ENCODE measurements around the gene CDR2. TPM values are rescaled to one million over a fixed set of nuclear protein-coding genes. Genes with fewer than 3 reads are reported as not detected.

The CDR2 gene
- polyA plus RNA-seq, 3 donors, result 4.8 to 18.9 (median 14.6) TPM

DNA sequence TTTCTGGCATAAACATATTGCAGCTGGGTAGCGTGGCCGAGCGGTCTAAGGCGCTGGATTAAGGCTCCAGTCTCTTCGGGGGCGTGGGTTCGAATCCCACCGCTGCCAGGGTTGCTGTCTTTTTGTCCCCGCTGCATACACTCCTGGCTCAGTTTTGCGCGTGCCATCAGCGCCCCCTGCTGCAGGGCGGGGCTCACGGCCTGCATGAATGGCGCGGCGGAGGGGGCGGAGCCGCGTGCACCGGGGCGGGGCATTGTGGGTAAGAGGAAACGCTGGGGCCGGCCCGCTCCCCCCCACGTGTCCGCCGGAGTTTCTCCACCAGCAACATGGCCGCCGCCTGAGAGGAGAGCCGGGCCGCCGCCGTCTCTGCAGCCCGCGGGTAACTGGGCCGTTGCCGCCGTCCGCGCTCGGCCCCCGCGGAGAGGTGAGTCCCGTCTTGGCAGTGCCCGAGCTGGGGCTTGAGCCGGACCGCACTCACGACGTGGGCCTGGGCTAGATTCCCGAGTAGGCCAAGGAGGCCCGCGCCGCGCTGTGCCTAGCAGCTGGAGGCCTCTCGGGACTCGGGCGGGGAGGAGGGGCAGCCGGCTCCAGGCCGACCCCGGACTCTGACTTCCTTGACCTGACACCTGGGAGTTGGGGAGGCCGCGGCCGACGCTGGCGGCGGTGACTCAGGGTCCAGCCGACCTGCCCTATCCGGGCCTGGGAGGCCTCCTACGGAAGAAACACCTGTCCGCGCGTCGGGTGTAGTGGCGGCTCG lies 77.1 kb downstream of the CDR2 start, which contains the start of gene POLR3E:
POLR3E (plus strand) TSS at position 296 of the 757 bp plus-strand sequence. CDS start 5,560 bp downstream, outside the sequence.
- peak within 1 kb of the TSS; percentile 71 for H3K27ac ChIP-seq (ENCODE audit: low read depth, low read length)
- 0 to 1% (median 0%) methylated on average over 49 to 76 of the region's 76 CpGs for WGBS, 3 donors

DNA sequence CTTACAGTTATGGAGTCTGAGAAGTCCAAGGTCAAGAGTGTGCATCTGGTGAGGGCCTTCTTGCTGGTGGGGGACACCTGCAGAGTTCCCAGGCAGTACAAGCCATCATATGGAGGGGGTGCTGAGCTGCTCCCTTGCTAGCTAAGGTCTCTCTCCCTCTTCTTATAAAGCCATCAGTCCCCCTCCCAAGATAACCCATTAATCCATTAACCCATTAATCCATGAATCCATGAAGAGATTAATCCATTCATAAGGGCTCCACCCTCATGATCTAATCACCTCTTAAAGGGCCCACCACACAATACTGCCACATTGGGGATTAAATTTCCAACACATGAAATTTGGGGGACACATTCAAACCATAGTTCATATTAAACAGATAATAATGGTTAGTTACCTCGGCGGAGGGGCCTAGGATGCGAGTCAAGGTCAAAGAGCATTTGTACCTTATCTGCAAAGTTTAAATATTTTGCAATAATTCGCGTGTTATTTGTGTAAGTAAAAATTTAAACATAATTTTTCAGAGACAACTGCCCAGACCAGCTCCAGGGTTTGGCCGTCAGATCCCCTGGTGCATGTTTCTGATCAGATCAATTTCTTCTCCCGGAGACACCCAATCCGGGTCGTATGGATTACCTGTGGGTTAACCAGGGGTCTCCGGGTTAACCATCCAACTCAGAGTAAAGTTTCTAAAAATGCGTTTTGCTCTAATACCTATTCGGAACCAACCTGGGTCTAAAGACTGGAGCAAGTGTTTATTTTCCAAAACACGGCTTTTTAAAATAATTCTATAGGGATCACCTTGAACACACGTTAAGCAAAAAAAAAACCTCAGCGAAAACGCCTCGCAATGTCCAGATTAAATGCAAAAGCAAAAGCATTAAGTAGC lies 78.0 kb downstream of the CDR2 start:
- 0 to 4% (median 3%) methylated on average over 17 of the region's 17 CpGs for WGBS, 3 donors
- no peak overlapping the region for H3K27ac ChIP-seq (ENCODE audit: low read depth, low read length)

Other genes with a start within 250 kb of the CDR2 start
- gene SDR42E2, start 212.1 kb downstream of the CDR2 start, polyA plus RNA-seq, result not detected
- 10 to 100 TPM in 1 of 3 donors, 1 to 10 TPM in 2; 7.1 to 14.1 (median 9.0) TPM for gene EEF2K, start 168.3 kb downstream of the CDR2 start, polyA plus RNA-seq
- 10 to 100 TPM; 19.1 to 29.3 (median 24.3) TPM for gene POLR3E, start 77.2 kb downstream of the CDR2 start, polyA plus RNA-seq
- gene NPIPB5, start 136.3 kb upstream of the CDR2 start, polyA plus RNA-seq, result 10 to 100 TPM; 26.8 to 68.4 (median 49.2) TPM

Measured in adipose tissue (tissue), 3 donors.